Right lobe of liver (tissue), 6 donors: ENCODE data around the gene SPRED2. TPM values are rescaled to one million over a fixed set of nuclear protein-coding genes. Genes with fewer than 3 reads are reported as not detected.

Experiments used
- ATAC-seq, 4 donors: fragments of 200-7000 bp; cut with Tn5 transposase; one replicate each; pipeline ENCODE4 v1.9.1; 2020; ENCODE audit warnings: mild to moderate bottlenecking in 4 of 4, moderate library complexity in 4 of 4
- DNase-seq, 3 donors: peaks; one replicate each; pipeline ENCODE4 v3.0.0-alpha.2; 2020
- H3K27ac ChIP-seq, 3 donors: fragments of 200-600 bp; one replicate each; pipeline ENCODE4 v1.8.0; 2022
- H3K27me3 ChIP-seq, 2 donors: fragments of 200-600 bp; one replicate each; pipeline ENCODE4 v1.8.0; 2022
- H3K36me3 ChIP-seq, 4 donors: fragments of 200-600 bp; sonication (generic) in 1 of 4; one replicate each; pipeline versions ENCODE4 v1.5.1 to v1.8.0; 2017 to 2022; ENCODE audit warnings: control low read depth in 1 of 4
- H3K4me1 ChIP-seq, 4 donors: fragments of 200-600 bp; sonication (generic) in 1 of 4; one replicate each; pipeline versions ENCODE4 v1.5.1 to v1.8.0; 2017 to 2022; ENCODE audit warnings: control low read depth in 1 of 4
- H3K4me3 ChIP-seq, 3 donors: fragments of 200-600 bp; one replicate each; pipeline ENCODE4 v1.8.0; 2022
- H3K9me3 ChIP-seq, 4 donors: fragments of 200-600 bp; sonication (generic) in 1 of 4; one replicate each; pipeline versions ENCODE4 v1.5.1 to v1.8.0; 2017 to 2022; ENCODE audit warnings: control low read depth in 1 of 4
- CTCF ChIP-seq, 4 donors: fragments of 200-600 bp in 3 of 4; fragments of 450-650 bp in 1 of 4; IDR thresholded peaks; one replicate each; pipeline versions ENCODE4 v1.5.1 to v1.8.0; 2016 to 2022; ENCODE audit warnings: antibody characterized with exemption in 4 of 4, mild to moderate bottlenecking in 2 of 4
- POLR2A ChIP-seq: fragments of 450-650 bp; IDR thresholded peaks from one replicate; pipeline ENCODE4 v1.6.1; 2017; ENCODE audit warnings: antibody characterized with exemption, mild to moderate bottlenecking
- WGBS: methylation state at CpG from one replicate; pipeline ENCODE4 v1.1.6; 2018; ENCODE audit warnings: low coverage, low lambda C conversion rate; ENCODE audit not compliant: insufficient coverage; ENCODE audit errors: missing lambda C conversion rate; 5-methylcytosine and 5-hydroxymethylcytosine counted together
- intact Hi-C, 2 donors: fragments of 100-400 bp; cut with DNase I; formaldehyde crosslinking; loops; one replicate each; pipeline versions ENCODE4 v1.11.2 to v1.14.1; 2022
- long read RNA-seq: library from polyadenylated mRNA; unstranded; transcript quantifications from one replicate; pipeline ENCODE4 v2.0.0, GENCODE V29; 2019
- total RNA-seq, 6 experiments: library from RNA; depleted of rRNA in 2 of 6; stranded (reverse); fragments of >200 nt in 2 of 6; fragmentation: NEBNext Ultra II Directional in 3 of 6; extraction: Animal tissue kit (Norgen Biotek cat#: 25700) in 3 of 6; gene quantifications; one replicate each; pipeline versions ENCODE4 v1.1.0 to v1.2.4, GENCODE V29; 2016 to 2023
- donor health status: DM: no; HTN: yes; CAD: no.
- donor health status: DM: no; HTN: no; CAD: no.
- donor health status: DM: no; HTN: no; CAD: no.
- donor health status: DM: no; HTN: yes; CAD: no.
- donor health status: DM: no; HTN: yes; CAD: no.

SPRED2 gene
- total RNA-seq = 10 to 100 TPM; 11.0 to 22.5 (median 15.2) TPM
- long read RNA-seq = 0 reads

- DNase-seq (peak; percentile 93 to 96 (median 95)), ATAC-seq (peak; percentile 68 to 76 (median 72))
- H3K4me3 ChIP-seq = peak within 1 kb of the TSS; percentile 70 to 84 (median 83)
- no peaks in the 10 kb centered on the region for H3K36me3 ChIP-seq
- H3K4me1 ChIP-seq = peaks cover 0 to 23% (median 4%) of the 10 kb centered on the region in 4 donors
- H3K27me3 ChIP-seq = no peaks in the 10 kb centered on the region
- H3K27ac ChIP-seq = peak within 1 kb of the TSS; percentile 89 to 91 (median 90)
- 0% methylated on average over 40 of the region's 68 CpGs for WGBS
- intact Hi-C loops = loop anchor here in 1 of 2 donors (10.0 kb wide), 1 partner anchor 58 kb away; no protein-coding TSS in a partner anchor
- TF ChIP-seq CTCF (IDR thresholded peaks at IDR 0.05) (no peak), POLR2A (peak; percentile 86)
- no peaks in the 10 kb centered on the region for H3K9me3 ChIP-seq
Observed at GRCh38 chr2:65432227-65433190, at the start of gene SPRED2. Gene SPRED2 (minus strand): TSS chr2:65432599. CDS start chr2:65431987, 612 bp downstream.

GRCh38 chr2:65481961-65482360, 49.6 kb upstream of the SPRED2 start:
- Histone ChIP-seq H3K36me3 (no peaks in the 10 kb centered on the region), H3K27me3 (no peaks in the 10 kb centered on the region), H3K9me3 (no peaks in the 10 kb centered on the region), H3K4me1 (no peaks in the 10 kb centered on the region), H3K4me3 (no peak overlapping the region), H3K27ac (no peak overlapping the region)
- intact Hi-C loops = no loop called here
- no peak for ATAC-seq
- no CpG with 5 or more reads among the region's 2 CpGs for WGBS
- DNase-seq = no peak
- TF ChIP-seq CTCF (IDR thresholded peaks at IDR 0.05) (no peak), POLR2A (no peak)

- WGBS = 48% methylated on average over 8 of the region's 12 CpGs
- Histone ChIP-seq H3K9me3 (no peaks in the 10 kb centered on the region), H3K36me3 (no peaks in the 10 kb centered on the region), H3K27ac (no peak overlapping the region), H3K4me1 (no peaks in the 10 kb centered on the region), H3K27me3 (no peaks in the 10 kb centered on the region), H3K4me3 (no peak overlapping the region)
- intact Hi-C loops = no loop called here
- TF ChIP-seq CTCF (IDR thresholded peaks at IDR 0.05) (no peak), POLR2A (no peak)
- DNase-seq = peak in 1 of 3 donors; percentile 26
- ATAC-seq = peak in 3 of 4 donors; percentile 38 to 63 (median 54)
Observed at GRCh38 chr2:65479524-65479923, 47.1 kb upstream of the SPRED2 start.

GRCh38 chr2:65478498-65479135, 46.2 kb upstream of the SPRED2 start:
- intact Hi-C loops = no loop called here
- Histone ChIP-seq H3K36me3 (no peaks in the 10 kb centered on the region), H3K4me1 (no peaks in the 10 kb centered on the region), H3K9me3 (no peaks in the 10 kb centered on the region), H3K27me3 (no peaks in the 10 kb centered on the region), H3K4me3 (no peak overlapping the region), H3K27ac (no peak overlapping the region)
- DNase-seq = no peak
- no peak for ATAC-seq
- TF ChIP-seq CTCF (IDR thresholded peaks at IDR 0.05) (no peak), POLR2A (no peak)
- whole genome bisulfite sequencing = 89% methylated on average over 4 of the region's 7 CpGs
